SK-N-SH (cell line): ENCODE data around the gene SNX8. TPM values are rescaled to one million over a fixed set of nuclear protein-coding genes. Genes with fewer than 3 reads are reported as not detected.

Experiments
- CTCF ChIA-PET: fragments of 300-600, 350-600 bp; formaldehyde crosslinking; extraction: SDS; loops from one replicate; lab custom pipeline; 2021; lab: Yijun Ruan, JAX
- POLR2A ChIA-PET: fragments of 350-600 bp; sonication (Branson Sonifier 250); formaldehyde crosslinking; extraction: SDS; loops from one replicate; lab custom pipeline; 2020; ENCODE audit warnings: antibody characterized with exemption, inconsistent platforms; lab: Yijun Ruan, JAX
- DNase-seq: peaks from one replicate; pipeline ENCODE4 v3.0.0; 2012
- H2AFZ ChIP-seq: fragments of 200-600 bp; sonication (generic); 2 replicates; pipeline ENCODE4 v1.8.1; 2016; ENCODE audit warnings: antibody characterized with exemption, mild to moderate bottlenecking, low read depth
- H3F3A ChIP-seq: fragments of 200-600 bp; sonication (generic); replicated peaks from 2 replicates; pipeline ENCODE3; 2016; ENCODE audit warnings: antibody characterized with exemption, mild to moderate bottlenecking; ENCODE audit not compliant: insufficient read depth
- H3K27ac ChIP-seq, 2 experiments: fragments of 200-500 bp in 1 of 2; fragments of 200-600 bp in 1 of 2; sonication (Bioruptor generic) in 1 of 2; sonication (generic), shearing (Covaris generic) in 1 of 2; 2 replicates each; pipeline versions ENCODE4 v1.5.1 to v1.6.1; 2014 to 2016; ENCODE audit warnings: low read depth in 2 of 2, inconsistent platforms in 1 of 2, low read length in 1 of 2, mild to moderate bottlenecking in 1 of 2, mixed read lengths in 1 of 2
- H3K27me3 ChIP-seq: fragments of 200-600 bp; sonication (generic), shearing (Covaris generic); 2 replicates; pipeline ENCODE4 v1.6.1; 2016; ENCODE audit warnings: mixed run types; ENCODE audit not compliant: insufficient read depth
- H3K36me3 ChIP-seq, 2 experiments: fragments of 200-500 bp in 1 of 2; fragments of 200-600 bp in 1 of 2; sonication (Bioruptor generic) in 1 of 2; sonication (generic) in 1 of 2; replicated peaks in 1 of 2; 2 replicates each; pipeline versions ENCODE3 to v1.5.1; 2014 to 2016; ENCODE audit warnings: low read length in 1 of 2, mild to moderate bottlenecking in 1 of 2; ENCODE audit not compliant: insufficient read depth in 2 of 2, control insufficient read depth in 1 of 2
- H3K4me1 ChIP-seq, 2 experiments: fragments of 200-500 bp in 1 of 2; fragments of 200-600 bp in 1 of 2; sonication (Bioruptor generic) in 1 of 2; sonication (generic), shearing (Covaris generic) in 1 of 2; 2 replicates each; pipeline versions ENCODE4 v1.5.1 to v1.6.1; 2014 to 2016; ENCODE audit warnings: low read depth in 1 of 2, low read length in 1 of 2, mixed run types in 1 of 2; ENCODE audit not compliant: insufficient read depth in 2 of 2, control insufficient read depth in 1 of 2
- H3K4me2 ChIP-seq: fragments of 200-600 bp; sonication (generic), shearing (Covaris generic); 2 replicates; pipeline ENCODE4 v1.6.1; 2017; ENCODE audit warnings: mixed run types
- H3K4me3 ChIP-seq, 2 experiments: fragments of 200-500 bp in 1 of 2; fragments of 200-600 bp in 1 of 2; sonication (Bioruptor generic) in 1 of 2; sonication (generic), shearing (Covaris generic) in 1 of 2; 2 replicates each; pipeline versions ENCODE4 v1.5.1 to v1.8.1; 2014 to 2016; ENCODE audit warnings: low read depth in 2 of 2, inconsistent platforms in 1 of 2, low read length in 1 of 2, mild to moderate bottlenecking in 1 of 2, mixed read lengths in 1 of 2, moderate library complexity in 1 of 2
- H3K79me2 ChIP-seq: fragments of 200-600 bp; sonication (generic); 2 replicates; pipeline ENCODE4 v1.8.1; 2017; ENCODE audit warnings: mild to moderate bottlenecking; ENCODE audit not compliant: insufficient read depth
- H3K9ac ChIP-seq: fragments of 200-600 bp; sonication (generic); 2 replicates; pipeline ENCODE4 v1.6.1; 2017; ENCODE audit warnings: mixed run types
- H3K9me2 ChIP-seq: fragments of 200-600 bp; sonication (generic); 2 replicates; pipeline ENCODE4 v1.6.1; 2017; ENCODE audit warnings: mixed run types
- H3K9me3 ChIP-seq: fragments of 200-600 bp; sonication (generic); 2 replicates; pipeline ENCODE4 v1.6.1; 2017; ENCODE audit warnings: mixed run types, mild to moderate bottlenecking, moderate library complexity
- H4K20me1 ChIP-seq: fragments of 200-600 bp; sonication (generic); 2 replicates; pipeline ENCODE4 v1.6.1; 2017; ENCODE audit warnings: mild to moderate bottlenecking, mixed run types; ENCODE audit not compliant: insufficient read depth
- CHD2 ChIP-seq: fragments of 150-350 bp; IDR thresholded peaks from 2 replicates; pipeline ENCODE4 v1.6.1; 2018; ENCODE audit warnings: low read length; ENCODE audit not compliant: partially characterized antibody
- ELF1 ChIP-seq: IDR thresholded peaks from 2 replicates; pipeline ENCODE4 v1.4.0; 2012
- FOSL2 ChIP-seq: IDR thresholded peaks from 2 replicates; pipeline ENCODE4 v1.4.0; 2012; ENCODE audit warnings: low read depth, mild to moderate bottlenecking, moderate library complexity, borderline replicate concordance
- FOXJ3 ChIP-seq: sonication (generic); formaldehyde crosslinking; IDR thresholded peaks from 2 replicates; pipeline ENCODE4 v1.5.1; 2020; ENCODE audit warnings: mild to moderate bottlenecking, missing genetic modification reagents
- FOXM1 ChIP-seq: IDR thresholded peaks from 2 replicates; pipeline ENCODE4 v1.4.0; 2012; ENCODE audit warnings: low read depth, mild to moderate bottlenecking
- GATA2 ChIP-seq: sonication (generic); formaldehyde crosslinking; IDR thresholded peaks from 2 replicates; pipeline ENCODE4 v1.5.0; 2020; ENCODE audit warnings: mild to moderate bottlenecking, missing genetic modification reagents
- MXI1 ChIP-seq: IDR thresholded peaks from 2 replicates; pipeline ENCODE4 v1.6.1; 2012; ENCODE audit warnings: mild to moderate bottlenecking, low read depth, low read length, improper control_type of control experiment
- POLR2AphosphoS5 ChIP-seq: IDR thresholded peaks from 2 replicates; pipeline ENCODE4 v1.6.1; 2012; ENCODE audit warnings: low read depth, low read length
- RAD21 ChIP-seq: IDR thresholded peaks from 2 replicates; pipeline ENCODE4 v1.6.1; 2012; ENCODE audit warnings: mild to moderate bottlenecking, low read length
- RFX5 ChIP-seq: IDR thresholded peaks from 2 replicates; pipeline ENCODE4 v1.6.1; 2012; ENCODE audit warnings: mild to moderate bottlenecking, improper control_type of control experiment, low read length
- RXRA ChIP-seq: IDR thresholded peaks from 2 replicates; pipeline ENCODE4 v1.4.0; 2012; ENCODE audit warnings: low read depth, mild to moderate bottlenecking, borderline replicate concordance
- SIN3A ChIP-seq: IDR thresholded peaks from 2 replicates; pipeline ENCODE4 v1.6.1; 2012; ENCODE audit warnings: low read depth, mild to moderate bottlenecking, low read length, moderate library complexity, borderline replicate concordance
- TCF12 ChIP-seq: IDR thresholded peaks from 2 replicates; pipeline ENCODE4 v1.4.0; 2012
- TEAD4 ChIP-seq: IDR thresholded peaks from 2 replicates; pipeline ENCODE4 v1.4.0; 2012; ENCODE audit warnings: mild to moderate bottlenecking, borderline replicate concordance; ENCODE audit not compliant: insufficient read depth
- YY1 ChIP-seq: IDR thresholded peaks from 2 replicates; pipeline ENCODE4 v1.4.0; 2012; ENCODE audit warnings: low read depth, mild to moderate bottlenecking
- WGBS: methylation state at CpG from one replicate; pipeline ENCODE4 v1.1.6; 2017; ENCODE audit warnings: low lambda C conversion rate; 5-methylcytosine and 5-hydroxymethylcytosine counted together
- polyA plus RNA-seq, 3 experiments: library from polyadenylated mRNA; depleted of rRNA; stranded (reverse); fragments of >200 nt; gene quantifications; 2 replicates each; pipeline ENCODE4 v1.2.3, GENCODE V29; 2012
- TF ChIP-seq, protein P1 (sequence below): fragments of 150-350 bp; IDR thresholded peaks from 2 replicates; pipeline ENCODE4 v1.6.1; 2017; ENCODE audit warnings: antibody characterized with exemption, low read length, low read depth, borderline replicate concordance
- TF ChIP-seq, protein P2 (sequence below): fragments of 200-600 bp; sonication (generic); IDR thresholded peaks from 2 replicates; pipeline ENCODE4 v1.6.1; 2017; ENCODE audit warnings: antibody characterized with exemption, mild to moderate bottlenecking, moderate library complexity
- TF ChIP-seq, protein P3 (sequence below): IDR thresholded peaks from 2 replicates; pipeline ENCODE4 v1.4.0; 2012; ENCODE audit warnings: low read depth, borderline replicate concordance
- TF ChIP-seq, protein P4 (sequence below): IDR thresholded peaks from 2 replicates; pipeline ENCODE4 v1.6.1; 2012; ENCODE audit warnings: mild to moderate bottlenecking, low read depth, low read length, moderate library complexity
- TF ChIP-seq, protein P5 (sequence below): fragments of 150-350 bp; IDR thresholded peaks from 2 replicates; pipeline ENCODE4 v1.6.1; 2016; ENCODE audit warnings: mild to moderate bottlenecking, low read depth, low read length

Gene SNX8
- polyA plus RNA-seq, 1 of the 3 experiments (the other 2 are of a cell fraction) = 20.6 TPM

DNA sequence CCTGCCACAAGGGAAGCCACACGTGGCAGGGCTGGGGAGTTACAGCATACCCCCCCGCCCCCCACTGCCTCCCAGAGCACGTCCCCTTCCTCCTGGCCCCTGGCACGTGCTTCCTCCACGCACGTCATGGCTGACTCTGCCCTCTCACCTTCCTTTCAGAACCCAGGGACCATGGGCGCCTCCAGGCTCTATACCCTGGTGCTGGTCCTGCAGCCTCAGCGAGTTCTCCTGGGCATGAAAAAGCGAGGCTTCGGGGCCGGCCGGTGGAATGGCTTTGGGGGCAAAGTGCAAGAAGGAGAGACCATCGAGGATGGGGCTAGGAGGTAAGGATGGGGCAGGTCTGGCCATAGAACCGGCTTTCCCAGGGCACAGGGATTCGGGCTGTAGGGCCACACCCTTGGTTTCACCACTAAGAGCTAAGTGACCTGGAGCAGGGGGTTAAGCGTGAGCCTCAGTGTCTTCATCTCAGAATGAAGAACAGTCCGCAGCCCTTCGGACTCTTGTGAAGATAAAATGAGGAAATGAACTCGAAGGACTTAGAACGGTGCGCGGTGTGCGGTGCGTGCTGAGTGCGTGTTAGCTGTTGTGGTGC is 69.7 kb downstream of the SNX8 start:
- no peak for DNase-seq
- Histone ChIP-seq H3K4me3 (no peak overlapping the region), H3K9me2 (no peaks in the 10 kb centered on the region), H2AFZ (no peak overlapping the region), H3K36me3 (peaks cover 0 to 2% of the 10 kb centered on the region in 2 experiments), H3K79me2 (peaks cover 46% of the 10 kb centered on the region), H4K20me1 (0 out of 2 replicates have a peak, but pooled peaks cover 6% of the 10 kb centered on the region), H3K27me3 (no peaks in the 10 kb centered on the region), H3F3A (peaks cover 21% of the 10 kb centered on the region), H3K4me2 (no peak overlapping the region), H3K27ac (no peak overlapping the region), H3K4me1 (peaks cover 12 to 18% of the 10 kb centered on the region in 2 experiments; a peak in 3 of 4 replicates), H3K9ac (no peak overlapping the region), H3K9me3 (no peaks in the 10 kb centered on the region)
- POLR2A ChIA-PET = no interaction called here
- TF ChIP-seq FOXM1 = no peak
- no peak for TF ChIP-seq POLR2AphosphoS5
- TF ChIP-seq, protein P1, sequence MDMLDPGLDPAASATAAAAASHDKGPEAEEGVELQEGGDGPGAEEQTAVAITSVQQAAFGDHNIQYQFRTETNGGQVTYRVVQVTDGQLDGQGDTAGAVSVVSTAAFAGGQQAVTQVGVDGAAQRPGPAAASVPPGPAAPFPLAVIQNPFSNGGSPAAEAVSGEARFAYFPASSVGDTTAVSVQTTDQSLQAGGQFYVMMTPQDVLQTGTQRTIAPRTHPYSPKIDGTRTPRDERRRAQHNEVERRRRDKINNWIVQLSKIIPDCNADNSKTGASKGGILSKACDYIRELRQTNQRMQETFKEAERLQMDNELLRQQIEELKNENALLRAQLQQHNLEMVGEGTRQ = no peak
- no peak for TF ChIP-seq SIN3A
- TF ChIP-seq, protein P2, sequence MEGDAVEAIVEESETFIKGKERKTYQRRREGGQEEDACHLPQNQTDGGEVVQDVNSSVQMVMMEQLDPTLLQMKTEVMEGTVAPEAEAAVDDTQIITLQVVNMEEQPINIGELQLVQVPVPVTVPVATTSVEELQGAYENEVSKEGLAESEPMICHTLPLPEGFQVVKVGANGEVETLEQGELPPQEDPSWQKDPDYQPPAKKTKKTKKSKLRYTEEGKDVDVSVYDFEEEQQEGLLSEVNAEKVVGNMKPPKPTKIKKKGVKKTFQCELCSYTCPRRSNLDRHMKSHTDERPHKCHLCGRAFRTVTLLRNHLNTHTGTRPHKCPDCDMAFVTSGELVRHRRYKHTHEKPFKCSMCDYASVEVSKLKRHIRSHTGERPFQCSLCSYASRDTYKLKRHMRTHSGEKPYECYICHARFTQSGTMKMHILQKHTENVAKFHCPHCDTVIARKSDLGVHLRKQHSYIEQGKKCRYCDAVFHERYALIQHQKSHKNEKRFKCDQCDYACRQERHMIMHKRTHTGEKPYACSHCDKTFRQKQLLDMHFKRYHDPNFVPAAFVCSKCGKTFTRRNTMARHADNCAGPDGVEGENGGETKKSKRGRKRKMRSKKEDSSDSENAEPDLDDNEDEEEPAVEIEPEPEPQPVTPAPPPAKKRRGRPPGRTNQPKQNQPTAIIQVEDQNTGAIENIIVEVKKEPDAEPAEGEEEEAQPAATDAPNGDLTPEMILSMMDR = no peak
- TF ChIP-seq CHD2 = no peak
- TF ChIP-seq FOSL2 = no peak
- no peak for TF ChIP-seq MXI1
- no peak for TF ChIP-seq ELF1
- no peak for TF ChIP-seq RFX5
- TF ChIP-seq RXRA = no peak
- TF ChIP-seq RAD21 = no peak
- no peak for TF ChIP-seq TEAD4
- TF ChIP-seq, protein P3, sequence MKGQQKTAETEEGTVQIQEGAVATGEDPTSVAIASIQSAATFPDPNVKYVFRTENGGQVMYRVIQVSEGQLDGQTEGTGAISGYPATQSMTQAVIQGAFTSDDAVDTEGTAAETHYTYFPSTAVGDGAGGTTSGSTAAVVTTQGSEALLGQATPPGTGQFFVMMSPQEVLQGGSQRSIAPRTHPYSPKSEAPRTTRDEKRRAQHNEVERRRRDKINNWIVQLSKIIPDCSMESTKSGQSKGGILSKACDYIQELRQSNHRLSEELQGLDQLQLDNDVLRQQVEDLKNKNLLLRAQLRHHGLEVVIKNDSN = no peak
- TF ChIP-seq, protein P4, sequence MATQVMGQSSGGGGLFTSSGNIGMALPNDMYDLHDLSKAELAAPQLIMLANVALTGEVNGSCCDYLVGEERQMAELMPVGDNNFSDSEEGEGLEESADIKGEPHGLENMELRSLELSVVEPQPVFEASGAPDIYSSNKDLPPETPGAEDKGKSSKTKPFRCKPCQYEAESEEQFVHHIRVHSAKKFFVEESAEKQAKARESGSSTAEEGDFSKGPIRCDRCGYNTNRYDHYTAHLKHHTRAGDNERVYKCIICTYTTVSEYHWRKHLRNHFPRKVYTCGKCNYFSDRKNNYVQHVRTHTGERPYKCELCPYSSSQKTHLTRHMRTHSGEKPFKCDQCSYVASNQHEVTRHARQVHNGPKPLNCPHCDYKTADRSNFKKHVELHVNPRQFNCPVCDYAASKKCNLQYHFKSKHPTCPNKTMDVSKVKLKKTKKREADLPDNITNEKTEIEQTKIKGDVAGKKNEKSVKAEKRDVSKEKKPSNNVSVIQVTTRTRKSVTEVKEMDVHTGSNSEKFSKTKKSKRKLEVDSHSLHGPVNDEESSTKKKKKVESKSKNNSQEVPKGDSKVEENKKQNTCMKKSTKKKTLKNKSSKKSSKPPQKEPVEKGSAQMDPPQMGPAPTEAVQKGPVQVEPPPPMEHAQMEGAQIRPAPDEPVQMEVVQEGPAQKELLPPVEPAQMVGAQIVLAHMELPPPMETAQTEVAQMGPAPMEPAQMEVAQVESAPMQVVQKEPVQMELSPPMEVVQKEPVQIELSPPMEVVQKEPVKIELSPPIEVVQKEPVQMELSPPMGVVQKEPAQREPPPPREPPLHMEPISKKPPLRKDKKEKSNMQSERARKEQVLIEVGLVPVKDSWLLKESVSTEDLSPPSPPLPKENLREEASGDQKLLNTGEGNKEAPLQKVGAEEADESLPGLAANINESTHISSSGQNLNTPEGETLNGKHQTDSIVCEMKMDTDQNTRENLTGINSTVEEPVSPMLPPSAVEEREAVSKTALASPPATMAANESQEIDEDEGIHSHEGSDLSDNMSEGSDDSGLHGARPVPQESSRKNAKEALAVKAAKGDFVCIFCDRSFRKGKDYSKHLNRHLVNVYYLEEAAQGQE = no peak
- TF ChIP-seq FOXJ3 = no peak
- TF ChIP-seq, protein P5, sequence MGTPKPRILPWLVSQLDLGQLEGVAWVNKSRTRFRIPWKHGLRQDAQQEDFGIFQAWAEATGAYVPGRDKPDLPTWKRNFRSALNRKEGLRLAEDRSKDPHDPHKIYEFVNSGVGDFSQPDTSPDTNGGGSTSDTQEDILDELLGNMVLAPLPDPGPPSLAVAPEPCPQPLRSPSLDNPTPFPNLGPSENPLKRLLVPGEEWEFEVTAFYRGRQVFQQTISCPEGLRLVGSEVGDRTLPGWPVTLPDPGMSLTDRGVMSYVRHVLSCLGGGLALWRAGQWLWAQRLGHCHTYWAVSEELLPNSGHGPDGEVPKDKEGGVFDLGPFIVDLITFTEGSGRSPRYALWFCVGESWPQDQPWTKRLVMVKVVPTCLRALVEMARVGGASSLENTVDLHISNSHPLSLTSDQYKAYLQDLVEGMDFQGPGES = no peak
- TF ChIP-seq YY1 = no peak
- no peak for TF ChIP-seq GATA2 (CRISPR knock-in tag)
- no peak for TF ChIP-seq TCF12
- CTCF ChIA-PET = interaction anchor here (1.1 to 2.7 kb wide), 5 partner anchors 14 to 224 kb away, joined by 4 to 17 read pairs (median 7); no protein-coding TSS in a partner anchor
- 96% methylated on average over 25 of the region's 25 CpGs for WGBS
